H54 (cell line): Measurements from ENCODE around the gene LMO7.

Experiments
- DNase-seq: peaks from one replicate; pipeline ENCODE4 v3.0.0; 2011; ENCODE audit warnings: low spot score, mixed read lengths; ENCODE audit not compliant: insufficient read length
- FAIRE-seq: peaks from 3 replicates; lab custom pipeline; 2011; peaks lifted over from hg19 to GRCh38; lab: Jason Lieb, UNC
- POLR2A ChIP-seq: IDR thresholded peaks from 2 replicates; pipeline ENCODE4 v1.6.1; 2011; ENCODE audit warnings: low read depth, mild to moderate bottlenecking, low read length

The LMO7 gene

DNA sequence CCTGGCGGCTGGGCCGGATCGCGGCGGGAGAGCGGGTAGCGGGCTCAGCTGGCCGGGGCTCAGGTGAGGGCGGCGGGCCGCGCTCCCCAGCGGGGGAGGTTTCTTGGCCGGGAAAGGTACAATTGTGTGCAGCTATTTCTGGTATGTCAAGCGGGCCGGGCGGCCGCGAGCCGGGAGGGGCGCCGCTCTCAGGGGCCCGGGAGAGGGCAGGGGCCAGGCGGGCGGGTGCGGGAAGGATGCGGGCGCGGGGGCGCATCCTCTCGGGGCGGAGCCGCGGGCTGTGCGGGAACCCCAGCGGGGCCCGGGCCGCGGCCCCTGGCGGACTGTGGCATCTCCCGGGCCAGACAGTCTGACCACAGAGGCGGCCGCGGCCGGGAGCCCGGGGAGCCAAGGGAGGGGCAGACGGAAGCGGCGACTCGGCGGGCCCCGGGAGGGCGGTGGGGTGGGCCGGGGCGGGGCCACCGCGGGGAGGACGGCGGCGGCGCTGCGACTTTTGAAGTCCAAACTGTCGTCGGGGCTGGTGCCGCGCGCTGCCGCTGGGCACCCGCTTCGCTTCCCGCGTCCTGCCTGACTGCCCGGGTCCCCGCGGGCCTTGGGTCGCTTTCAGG lies at the start of gene LMO7:
TSS of gene LMO7 (plus strand) at position 503 of the 608 bp plus-strand sequence. CDS start 328 bp downstream, outside the sequence.
- peak; percentile 67 for TF ChIP-seq POLR2A
- DNase-seq = peak; percentile 65
- no peak for FAIRE-seq

DNA sequence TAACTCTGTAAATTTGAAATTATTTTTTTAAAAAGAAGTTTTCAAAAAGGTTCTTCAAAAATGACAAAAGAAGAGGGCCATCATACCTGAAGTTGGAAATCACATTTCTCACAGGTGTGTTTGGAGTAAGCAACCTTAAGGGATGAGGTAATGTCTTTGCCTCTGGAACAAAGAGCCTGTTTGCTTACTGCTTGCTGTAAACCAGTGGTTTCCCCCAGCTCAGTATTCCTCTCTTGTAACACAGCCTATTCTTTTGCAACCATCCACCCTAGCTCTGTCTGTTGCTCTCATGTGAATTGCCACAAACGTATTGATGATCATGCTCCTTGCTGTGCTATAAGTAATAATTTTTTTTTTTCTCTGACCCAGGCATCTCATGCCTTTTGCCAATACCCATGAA lies 48.5 kb upstream of the LMO7 start:
- no peak for DNase-seq
- FAIRE-seq = peak; percentile 77
- TF ChIP-seq POLR2A = no peak

DNA sequence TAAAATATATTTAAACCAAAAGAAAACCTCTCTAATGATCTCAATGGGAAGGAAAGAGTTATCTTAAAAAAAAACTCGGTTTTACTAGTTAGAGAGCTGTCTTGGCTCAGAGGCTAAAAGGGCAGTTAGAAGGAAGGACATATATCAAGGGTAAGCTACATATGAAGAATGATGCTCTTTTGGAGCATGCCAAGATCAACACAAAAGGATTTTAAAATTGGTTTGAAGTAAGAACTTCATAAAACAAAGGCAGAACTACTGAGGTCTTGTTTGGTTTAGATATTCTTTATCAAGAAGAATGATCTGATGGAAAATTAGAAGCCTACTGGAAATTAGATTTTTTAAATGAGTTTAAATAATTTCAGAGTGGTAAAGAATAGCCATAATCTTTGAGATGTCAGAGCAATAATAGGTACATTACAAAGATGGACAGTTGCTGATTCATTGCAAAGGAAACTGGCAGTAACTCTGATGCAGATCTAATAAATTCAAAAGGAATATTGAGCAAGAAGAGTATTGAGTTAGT lies 39.4 kb upstream of the LMO7 start:
- no peak for TF ChIP-seq POLR2A
- FAIRE-seq (no peak), DNase-seq (no peak)

DNA sequence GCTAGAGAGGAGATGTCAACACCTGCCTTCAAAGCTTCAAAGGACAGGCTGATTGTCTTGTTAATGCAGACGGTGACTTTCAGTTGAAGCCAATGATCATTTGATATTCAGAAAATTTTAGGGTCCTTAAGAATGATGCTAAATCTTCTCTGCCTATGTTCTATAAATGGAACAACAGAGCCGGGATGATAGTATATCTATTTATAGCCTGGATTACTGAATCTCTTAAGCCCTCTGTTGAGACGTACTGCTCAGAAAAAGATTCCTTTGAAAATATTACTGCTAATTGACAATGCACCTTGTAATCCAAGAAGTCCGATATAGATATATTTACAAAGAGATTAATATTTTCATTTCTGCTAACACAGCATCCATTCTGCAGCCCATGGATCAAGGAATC lies 35.8 kb upstream of the LMO7 start:
- no peak for TF ChIP-seq POLR2A
- DNase-seq = no peak
- no peak for FAIRE-seq

DNA sequence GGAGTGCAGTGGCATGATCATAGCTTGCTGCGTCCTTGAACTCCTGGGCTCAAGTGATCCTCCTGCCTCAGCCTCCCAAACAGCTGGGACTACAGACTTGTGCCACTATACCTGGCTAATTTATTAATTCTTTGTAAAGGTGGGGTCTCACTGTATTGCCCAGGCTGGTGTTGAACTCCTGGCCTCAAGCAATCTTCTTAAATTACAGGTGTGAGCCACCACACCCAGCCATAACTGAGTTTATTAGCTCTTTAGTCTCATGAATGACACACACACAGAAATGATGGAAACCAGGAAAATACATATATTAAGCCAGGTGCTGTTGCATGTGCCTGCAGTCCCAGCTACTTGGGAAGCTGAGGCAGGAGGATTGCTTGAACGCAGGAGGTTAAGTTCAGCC lies 33.1 kb upstream of the LMO7 start:
- no peak for DNase-seq
- TF ChIP-seq POLR2A = no peak
- no peak for FAIRE-seq

DNA sequence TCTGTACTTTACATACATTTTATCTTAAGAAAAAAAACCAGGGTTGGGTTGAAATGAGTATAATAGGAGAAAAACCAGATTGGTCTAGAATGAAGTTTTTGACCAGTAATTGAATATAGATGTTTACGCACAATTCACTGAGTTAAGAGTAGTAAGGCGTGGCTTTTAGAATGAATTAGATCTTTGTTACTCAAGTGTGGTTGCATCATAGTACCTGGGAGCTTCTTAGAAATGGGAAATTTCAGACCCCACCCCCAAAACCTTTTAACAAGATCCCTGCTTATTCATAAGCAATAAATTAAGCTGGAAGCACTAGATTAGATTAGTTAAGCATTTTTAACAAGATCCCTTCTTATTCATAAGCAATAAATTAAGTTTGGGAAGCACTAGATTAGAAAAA lies 28.7 kb upstream of the LMO7 start:
- no peak for TF ChIP-seq POLR2A
- DNase-seq = no peak
- FAIRE-seq = peak; percentile 83

DNA sequence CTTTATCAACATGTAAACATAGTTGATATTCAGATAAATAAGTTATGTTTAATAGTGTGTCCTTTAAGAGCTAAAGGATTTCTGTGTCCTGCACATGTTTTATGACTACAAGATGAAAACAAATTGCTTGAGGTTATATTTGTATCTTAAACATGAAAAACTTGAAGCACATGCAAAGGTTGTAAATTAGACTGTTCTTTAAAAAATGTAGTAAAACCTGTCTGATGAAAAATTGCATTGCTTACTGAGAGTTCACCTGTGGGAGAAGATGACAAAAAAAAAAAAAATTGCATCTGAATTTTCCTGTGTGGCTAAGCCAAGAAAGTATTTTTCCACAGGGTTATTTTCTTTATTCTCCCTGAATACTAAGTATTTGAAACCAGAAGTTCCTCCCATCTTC lies 25.7 kb upstream of the LMO7 start:
- no peak for TF ChIP-seq POLR2A
- DNase-seq (no peak), FAIRE-seq (peak; percentile 36)

DNA sequence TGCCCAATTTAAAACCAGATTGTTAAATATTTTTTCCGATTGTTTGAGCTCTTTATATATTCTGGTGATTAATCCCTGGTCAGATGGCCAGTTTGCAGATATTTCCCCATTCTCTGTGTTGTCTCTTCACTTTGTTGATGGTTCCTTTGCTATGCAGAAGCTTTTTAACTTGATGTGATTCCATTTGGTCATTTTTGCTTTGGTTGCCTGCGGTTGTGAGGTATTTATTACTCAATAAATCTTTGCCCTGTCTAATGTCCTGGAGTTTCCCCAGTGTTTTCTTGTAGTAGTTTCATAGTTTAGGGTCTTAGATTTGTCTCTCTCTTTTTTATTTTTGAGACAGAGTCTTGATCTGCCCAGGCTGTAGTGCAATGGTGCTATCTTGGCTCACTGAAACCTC lies 23.8 kb upstream of the LMO7 start:
- FAIRE-seq (peak; percentile 55), DNase-seq (no peak)
- TF ChIP-seq POLR2A = no peak

DNA sequence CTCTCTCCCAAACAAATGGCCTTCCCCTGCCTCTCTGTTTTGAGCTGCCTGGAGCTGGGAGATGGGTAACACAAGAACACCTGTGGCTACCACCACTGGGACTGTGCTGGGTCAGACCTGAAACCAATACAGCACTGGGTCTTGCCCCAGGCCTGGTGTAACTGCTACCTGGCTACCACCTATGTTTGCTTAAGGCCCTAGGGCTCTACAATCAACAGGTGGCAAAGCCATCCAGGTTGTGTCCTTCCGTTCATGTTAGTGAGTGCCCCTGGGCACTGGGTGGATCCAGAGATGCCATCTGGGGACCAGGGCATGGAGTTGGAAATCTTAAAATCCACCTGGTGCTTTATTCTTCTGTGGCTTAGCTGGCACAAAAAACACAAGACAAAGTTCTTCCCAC lies 18.9 kb upstream of the LMO7 start:
- FAIRE-seq = no peak

DNA sequence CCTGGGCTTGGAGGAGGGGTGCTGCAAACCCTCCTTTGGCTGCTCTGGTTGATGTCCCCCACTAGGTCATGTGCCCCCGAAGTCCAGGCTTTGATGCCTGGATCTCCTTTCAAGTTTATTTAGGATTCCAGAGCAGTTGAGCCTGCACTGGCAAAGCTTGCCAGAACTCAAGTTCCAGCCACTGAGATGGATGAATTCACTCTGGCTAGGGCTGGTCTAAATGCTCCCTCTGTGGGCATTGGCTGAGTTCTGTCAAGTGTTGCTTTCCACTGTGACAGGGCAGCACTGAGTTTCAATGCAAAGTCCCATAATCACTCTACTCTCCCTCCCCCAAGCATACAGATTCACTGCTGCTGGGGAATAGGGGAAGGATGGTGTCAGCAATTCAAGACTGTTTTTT lies 17.8 kb upstream of the LMO7 start:
- no peak for TF ChIP-seq POLR2A
- DNase-seq (no peak), FAIRE-seq (no peak)

More for the DNA sequence above, 18.9 kb upstream of the LMO7 start:
- DNase-seq = no peak
- no peak for TF ChIP-seq POLR2A

DNA sequence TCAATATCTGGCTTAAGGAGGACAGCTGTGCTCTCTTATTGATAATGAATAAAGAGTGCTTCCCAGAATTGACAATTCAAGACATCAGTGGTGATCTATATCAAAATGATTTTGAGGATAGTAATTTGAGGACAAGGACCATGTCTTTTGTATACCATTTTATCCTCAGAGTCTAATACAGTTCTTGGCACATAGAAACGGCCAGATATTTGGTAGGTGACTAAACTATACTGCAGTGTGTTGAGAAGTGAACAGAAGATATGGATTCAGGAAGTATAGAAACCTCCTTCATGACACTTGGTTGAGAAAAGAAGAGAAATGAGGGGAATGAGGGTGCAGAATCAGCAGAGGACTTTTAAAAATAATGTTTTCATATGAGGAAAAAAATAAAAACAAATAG lies 16.1 kb upstream of the LMO7 start:
- no peak for TF ChIP-seq POLR2A
- FAIRE-seq = no peak
- no peak for DNase-seq

DNA sequence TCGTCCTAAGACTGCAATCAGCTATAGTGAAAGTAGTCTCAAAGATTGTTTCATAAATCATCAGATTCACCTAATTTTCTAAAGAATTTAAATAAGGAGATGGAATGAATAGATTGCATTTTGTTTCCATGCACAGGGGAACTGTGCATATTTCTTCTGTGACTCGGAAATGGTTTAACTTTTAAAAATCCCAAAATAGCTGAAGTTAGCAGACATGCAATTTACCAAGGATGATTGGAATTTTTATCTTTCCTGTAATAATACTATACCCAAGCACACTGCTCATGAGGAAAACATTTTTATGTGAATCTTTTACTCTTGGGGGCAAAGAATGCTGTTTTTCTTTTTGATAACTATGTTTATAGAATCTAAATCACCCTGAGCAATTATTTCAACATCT lies 15.0 kb upstream of the LMO7 start:
- no peak for TF ChIP-seq POLR2A
- DNase-seq = no peak
- FAIRE-seq = peak; percentile 43

DNA sequence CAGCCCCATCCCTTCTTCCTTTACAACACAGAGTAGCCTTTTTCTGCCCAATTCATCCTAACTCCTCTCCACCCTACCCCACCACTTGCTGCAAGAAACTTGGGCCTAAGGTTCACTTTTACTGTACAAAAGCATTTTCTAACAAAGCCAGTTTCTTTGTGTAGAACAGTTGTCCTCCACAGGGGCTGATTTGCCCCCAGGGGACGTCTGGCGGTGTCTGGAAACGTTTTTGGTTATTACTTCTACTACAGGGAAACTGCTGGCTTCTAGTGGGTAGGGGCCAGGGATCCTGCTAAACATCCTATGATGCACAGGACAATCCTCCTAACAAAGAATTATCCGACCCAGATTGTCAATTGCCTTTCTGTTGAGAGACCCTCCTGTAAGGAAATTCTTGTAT lies 7.3 kb upstream of the LMO7 start:
- TF ChIP-seq POLR2A = no peak
- DNase-seq = no peak
- FAIRE-seq = no peak

DNA sequence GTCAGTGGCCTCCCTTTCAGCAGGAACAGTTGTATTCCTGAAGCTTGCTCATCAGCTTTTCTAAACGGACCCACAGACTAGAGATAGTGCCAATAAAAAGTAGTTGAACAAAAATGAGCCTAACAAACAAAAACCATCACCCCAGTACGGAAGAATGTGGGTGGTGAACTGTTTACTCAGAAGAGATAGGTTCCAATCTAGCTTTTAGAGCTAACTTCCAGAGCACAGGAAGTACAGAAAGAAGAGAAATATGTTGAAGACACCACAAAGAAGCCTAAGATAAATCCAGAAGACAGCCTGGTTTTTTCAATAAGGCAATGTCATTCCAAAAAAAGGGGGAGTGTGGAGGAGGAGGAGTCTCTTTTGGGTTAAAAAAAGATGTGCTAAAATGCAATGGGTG lies 2.8 kb upstream of the LMO7 start:
- peak; percentile 58 for DNase-seq
- TF ChIP-seq POLR2A = no peak
- peak; percentile 73 for FAIRE-seq

DNA sequence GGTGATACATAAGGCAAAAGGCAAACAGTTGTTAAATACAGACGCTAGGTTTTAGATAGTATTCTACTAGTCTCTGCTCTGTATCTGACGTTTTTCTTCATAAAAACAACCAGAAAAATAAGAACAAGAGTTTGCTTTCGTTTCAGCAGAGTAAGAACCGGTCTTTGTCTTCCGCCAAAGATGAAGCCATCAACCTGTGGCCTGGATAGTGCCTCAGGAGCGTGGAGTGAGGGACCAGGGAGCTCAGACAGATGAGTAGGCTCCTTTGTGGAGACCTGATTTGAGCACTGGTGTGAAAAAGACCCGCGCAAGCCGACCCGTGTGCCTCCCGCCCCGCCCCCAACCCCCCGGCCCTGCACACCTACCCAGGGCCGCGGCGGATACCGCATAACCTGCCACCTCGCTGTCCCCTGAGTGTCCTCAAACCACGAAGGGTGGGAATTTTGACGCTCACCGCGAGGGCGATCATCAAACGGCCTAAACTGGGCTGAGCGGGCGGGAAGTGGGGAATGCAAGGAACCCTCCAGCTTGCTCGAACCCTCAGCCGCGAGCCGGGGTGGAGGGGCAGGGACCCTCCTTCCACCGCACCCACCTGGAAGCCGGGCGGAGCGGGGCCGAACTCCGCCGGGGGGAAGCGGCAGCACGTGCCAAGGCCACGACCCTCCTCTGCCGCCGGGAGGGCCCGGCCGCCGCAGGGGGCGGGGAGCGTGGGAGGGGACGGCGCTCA lies 866 bp upstream of the LMO7 start:
- no peak; the same call in 1 of the 2 replicates for TF ChIP-seq POLR2A
- DNase-seq (no peak), FAIRE-seq (no peak)
